Ovary (tissue), 3 donors: ENCODE results near the gene CHRD.

ENCODE experiments used
- CTCF ChIP-seq, 3 donors: fragments of 450-650 bp in 2 of 3; fragments of 200-600 bp in 1 of 3; IDR thresholded peaks; one replicate each; pipeline versions ENCODE4 v1.5.1 to v1.8.0; 2016 to 2022; ENCODE audit warnings: antibody characterized with exemption in 3 of 3, mild to moderate bottlenecking in 1 of 3
- EP300 ChIP-seq: sonication (generic); formaldehyde crosslinking; IDR thresholded peaks from one replicate; pipeline ENCODE4 v1.6.1; 2017; ENCODE audit warnings: antibody characterized with exemption
- donor health status: DM: no; HTN: no; CAD: no.

GRCh38 chr3:184333700-184334099 lies 46.2 kb upstream of the CHRD start:
- TF ChIP-seq CTCF (IDR thresholded peaks at IDR 0.05) = no peak
- no peak for TF ChIP-seq EP300
